NB4 (cell line): ENCODE data around the gene SMC1B.

ENCODE experiments used
- DNase-seq: peaks from one replicate; pipeline ENCODE4 v3.0.0; 2010; ENCODE audit warnings: low read depth
- H3K4me3 ChIP-seq: one replicate; pipeline ENCODE4 v1.5.1; 2011; ENCODE audit warnings: mild to moderate bottlenecking, low read depth, low read length, moderate library complexity
- CTCF ChIP-seq: IDR thresholded peaks from one replicate; pipeline ENCODE4 v1.5.1; 2012; ENCODE audit warnings: low read depth, low read length
- MYC ChIP-seq: IDR thresholded peaks from 2 replicates; pipeline ENCODE4 v1.6.1; 2011; ENCODE audit warnings: low read depth, low read length
- POLR2A ChIP-seq: IDR thresholded peaks from 2 replicates; pipeline ENCODE4 v1.6.1; 2011; ENCODE audit warnings: mild to moderate bottlenecking; ENCODE audit not compliant: insufficient read length; ENCODE audit errors: extremely low read depth
- TF ChIP-seq, protein P1 (sequence below): IDR thresholded peaks from 2 replicates; pipeline ENCODE4 v1.6.1; 2011; ENCODE audit warnings: low read depth, low read length

SMC1B gene

GRCh38 chr22:45335854-45336522, 77.4 kb downstream of the SMC1B start:
- no peak for DNase-seq
- TF ChIP-seq MYC (no peak), POLR2A (no peak), CTCF (no peak)
- TF ChIP-seq, protein P1, sequence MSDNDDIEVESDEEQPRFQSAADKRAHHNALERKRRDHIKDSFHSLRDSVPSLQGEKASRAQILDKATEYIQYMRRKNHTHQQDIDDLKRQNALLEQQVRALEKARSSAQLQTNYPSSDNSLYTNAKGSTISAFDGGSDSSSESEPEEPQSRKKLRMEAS: no peak
- H3K4me3 ChIP-seq: no peak overlapping the region

DNA sequence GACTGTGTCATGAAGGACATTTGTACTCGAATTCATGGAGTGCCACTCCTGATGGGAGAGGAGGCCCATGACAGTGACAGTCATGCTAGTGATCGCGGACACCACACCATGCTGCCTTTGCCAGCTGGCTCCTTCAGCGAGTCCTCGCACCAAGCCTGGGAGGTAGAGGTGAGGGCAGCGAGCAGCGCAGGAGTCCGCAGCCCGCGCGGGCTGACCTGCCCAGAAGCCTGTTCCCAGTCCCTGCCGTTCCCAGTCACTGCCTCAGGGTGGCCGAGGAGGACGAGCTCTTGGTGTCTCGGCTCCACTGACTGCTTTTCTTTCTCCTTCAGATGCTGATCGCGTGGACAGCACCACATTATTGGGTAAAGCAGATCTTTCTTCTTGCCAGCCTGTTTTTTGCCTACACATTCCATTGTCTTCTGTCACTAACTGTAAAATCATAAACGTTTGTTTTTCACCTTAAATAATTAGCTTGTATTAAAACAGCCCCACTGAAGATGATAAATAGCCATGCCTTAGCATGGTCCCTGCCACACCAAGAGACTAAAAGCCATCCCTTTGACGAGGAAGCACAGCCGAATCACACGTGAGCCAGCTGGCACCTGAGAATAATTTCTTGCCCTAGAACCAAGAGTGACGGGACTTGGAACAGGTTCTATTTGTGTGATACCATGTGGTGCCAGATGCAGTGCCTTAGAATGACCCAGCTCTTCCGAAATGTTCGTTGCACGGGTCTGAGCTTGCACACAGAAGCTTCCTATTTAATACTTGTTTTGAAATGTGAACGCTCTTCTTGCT, 78.2 kb downstream of the SMC1B start:
- DNase-seq: no peak
- TF ChIP-seq MYC (no peak), CTCF (no peak), POLR2A (no peak)
- TF ChIP-seq, protein P1: no peak
- no peak overlapping the region for H3K4me3 ChIP-seq

- TF ChIP-seq, protein P1: no peak
- TF ChIP-seq MYC (no peak), CTCF (no peak), POLR2A (no peak)
- no peak for DNase-seq
- H3K4me3 ChIP-seq: no peak overlapping the region
These were observed 78.9 kb downstream of the SMC1B start for GRCh38 chr22:45334528-45334927.

- no peak overlapping the region for H3K4me3 ChIP-seq
- no peak for DNase-seq
- TF ChIP-seq POLR2A (no peak), CTCF (no peak), MYC (no peak)
- TF ChIP-seq, protein P1: no peak
These were observed 79.3 kb downstream of the SMC1B start for GRCh38 chr22:45334068-45334467.

DNA sequence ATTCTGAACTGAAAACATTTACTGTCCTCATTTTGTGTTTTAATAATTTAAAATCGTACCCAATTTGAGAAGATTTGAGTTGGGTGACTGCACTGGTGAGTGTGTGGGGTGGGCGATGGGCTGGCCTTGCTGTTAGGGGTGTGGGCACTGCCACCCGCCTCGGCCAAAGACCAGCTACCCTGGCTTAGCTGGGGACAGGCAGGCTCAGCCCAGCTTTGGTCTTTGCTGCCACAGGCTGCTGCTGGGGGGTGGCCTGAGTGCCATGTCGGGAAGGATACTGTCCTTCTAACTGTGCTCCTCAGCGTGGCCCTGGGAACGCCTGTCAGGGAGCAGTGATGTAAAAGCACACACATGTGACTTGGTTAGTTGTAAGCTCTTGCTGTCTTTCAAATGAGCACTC, 81.4 kb downstream of the SMC1B start:
- no peak overlapping the region for H3K4me3 ChIP-seq
- no peak for TF ChIP-seq POLR2A
- no peak for TF ChIP-seq MYC
- TF ChIP-seq, protein P1: no peak
- TF ChIP-seq CTCF: no peak
- no peak for DNase-seq
